Measurements from ENCODE around the gene CYTL1.

DNA sequence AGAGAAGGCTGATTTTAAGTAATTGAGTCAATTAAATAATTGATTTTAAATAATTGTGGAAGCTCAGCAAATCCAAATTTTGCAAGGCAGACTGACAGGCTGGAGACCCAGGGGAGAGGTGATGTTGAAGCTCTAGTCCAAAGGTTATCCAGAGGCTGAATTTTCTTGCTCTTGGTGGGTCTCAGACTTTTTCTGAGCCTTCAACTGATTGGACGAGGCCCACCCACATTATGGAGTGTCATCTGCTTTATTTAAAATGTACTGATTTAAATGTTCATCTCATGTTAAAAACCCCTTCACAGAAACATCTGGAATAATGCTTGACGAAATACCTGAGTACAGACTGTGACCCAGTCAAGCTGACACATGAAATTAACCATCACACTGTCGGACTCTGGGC is 11.7 kb upstream of the CYTL1 start:
- TF ChIP-seq, protein P1, sequence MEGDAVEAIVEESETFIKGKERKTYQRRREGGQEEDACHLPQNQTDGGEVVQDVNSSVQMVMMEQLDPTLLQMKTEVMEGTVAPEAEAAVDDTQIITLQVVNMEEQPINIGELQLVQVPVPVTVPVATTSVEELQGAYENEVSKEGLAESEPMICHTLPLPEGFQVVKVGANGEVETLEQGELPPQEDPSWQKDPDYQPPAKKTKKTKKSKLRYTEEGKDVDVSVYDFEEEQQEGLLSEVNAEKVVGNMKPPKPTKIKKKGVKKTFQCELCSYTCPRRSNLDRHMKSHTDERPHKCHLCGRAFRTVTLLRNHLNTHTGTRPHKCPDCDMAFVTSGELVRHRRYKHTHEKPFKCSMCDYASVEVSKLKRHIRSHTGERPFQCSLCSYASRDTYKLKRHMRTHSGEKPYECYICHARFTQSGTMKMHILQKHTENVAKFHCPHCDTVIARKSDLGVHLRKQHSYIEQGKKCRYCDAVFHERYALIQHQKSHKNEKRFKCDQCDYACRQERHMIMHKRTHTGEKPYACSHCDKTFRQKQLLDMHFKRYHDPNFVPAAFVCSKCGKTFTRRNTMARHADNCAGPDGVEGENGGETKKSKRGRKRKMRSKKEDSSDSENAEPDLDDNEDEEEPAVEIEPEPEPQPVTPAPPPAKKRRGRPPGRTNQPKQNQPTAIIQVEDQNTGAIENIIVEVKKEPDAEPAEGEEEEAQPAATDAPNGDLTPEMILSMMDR (IDR thresholded peaks at IDR 0.05): no peak
- no peak for TF ChIP-seq POLR2A (IDR thresholded peaks at IDR 0.05)

All from tibial nerve (tissue), 3 donors.